Spleen (tissue), 7 donors: Measurements from ENCODE around the gene ZNF467.

Source experiments
- CTCF ChIP-seq, 11 experiments: fragments of 200-600 bp in 7 of 11; fragments of 450-650 bp in 4 of 11; sonication (generic) in 4 of 11; IDR thresholded peaks in 8 of 11; conservative IDR thresholded peaks in 3 of 11; 1 replicate in 7 of 11; 2 replicates in 4 of 11; pipeline versions ENCODE4 v1.4.0 to v1.8.0; 2016 to 2021; ENCODE audit warnings: antibody characterized with exemption in 11 of 11, inconsistent platforms in 4 of 11, mild to moderate bottlenecking in 1 of 11
- POLR2A ChIP-seq, 3 donors: fragments of 450-650 bp; IDR thresholded peaks; one replicate each; pipeline ENCODE4 v1.5.1; 2017; ENCODE audit warnings: antibody characterized with exemption in 3 of 3, mild to moderate bottlenecking in 1 of 3
- POLR2AphosphoS5 ChIP-seq, 3 donors: sonication (generic); formaldehyde crosslinking; IDR thresholded peaks; one replicate each; pipeline ENCODE4 v1.5.1; 2017; ENCODE audit warnings: antibody characterized with exemption in 3 of 3
- donor health status: DM: no; HTN: no; CAD: no; lungs with moderate emphysema.
- donor health status: DM: no; HTN: no; CAD: no.
- donor health status: DM: no; HTN: no; CAD: no.

GRCh38 chr7:149723795-149724495, 49.4 kb downstream of the ZNF467 start:
- TF ChIP-seq POLR2A (IDR thresholded peaks at IDR 0.05) = no peak
- no peak for TF ChIP-seq CTCF (IDR thresholded peaks at IDR 0.05 in 8 of 11, conservative IDR thresholded peaks at IDR 0.05 in 3 of 11)
- TF ChIP-seq POLR2AphosphoS5 (IDR thresholded peaks at IDR 0.05) = no peak
